Spleen (tissue), 11 donors: ENCODE results near the gene PARVA. TPM values are rescaled to one million over a fixed set of nuclear protein-coding genes. Genes with fewer than 3 reads are reported as not detected.
A peak's percentile ranks its signal among the peaks of the same experiment; 100 is the strongest.

Experiments
- DNase-seq: peaks from one replicate; pipeline ENCODE4 v3.0.0-alpha.2; 2020
- H3K27ac ChIP-seq, 8 donors: fragments of 200-600 bp; sonication (generic) in 7 of 8; 1 replicate in 4 of 8; 2 replicates in 4 of 8; pipeline versions ENCODE4 v1.5.0 to v1.8.0; 2016 to 2021; ENCODE audit warnings: inconsistent platforms in 4 of 8, mild to moderate bottlenecking in 4 of 8, moderate library complexity in 1 of 8
- H3K27me3 ChIP-seq, 7 donors: fragments of 200-600 bp; sonication (generic) in 6 of 7; replicated peaks in 1 of 7; 1 replicate in 4 of 7; 2 replicates in 3 of 7; pipeline versions ENCODE4 v1.5.0 to v1.8.0; 2016 to 2021; ENCODE audit warnings: inconsistent platforms in 3 of 7, mild to moderate bottlenecking in 1 of 7
- H3K36me3 ChIP-seq, 6 donors: fragments of 200-600 bp; sonication (generic) in 5 of 6; 1 replicate in 4 of 6; 2 replicates in 2 of 6; pipeline versions ENCODE4 v1.5.0 to v1.8.0; 2016 to 2021; ENCODE audit warnings: inconsistent platforms in 2 of 6
- H3K4me1 ChIP-seq, 6 donors: fragments of 200-600 bp; sonication (generic) in 5 of 6; 1 replicate in 3 of 6; 2 replicates in 3 of 6; pipeline versions ENCODE4 v1.5.0 to v1.8.0; 2016 to 2021; ENCODE audit warnings: inconsistent platforms in 3 of 6
- H3K4me3 ChIP-seq, 8 donors: fragments of 200-600 bp; sonication (generic) in 7 of 8; 1 replicate in 4 of 8; 2 replicates in 4 of 8; pipeline versions ENCODE4 v1.5.0 to v1.8.0; 2016 to 2021; ENCODE audit warnings: inconsistent platforms in 4 of 8, mild to moderate bottlenecking in 4 of 8, moderate library complexity in 2 of 8
- H3K9me3 ChIP-seq, 8 donors: fragments of 200-600 bp; sonication (generic) in 7 of 8; 1 replicate in 4 of 8; 2 replicates in 4 of 8; pipeline versions ENCODE4 v1.5.0 to v1.8.0; 2016 to 2021; ENCODE audit warnings: inconsistent platforms in 4 of 8
- CTCF ChIP-seq, 11 experiments: fragments of 200-600 bp in 7 of 11; fragments of 450-650 bp in 4 of 11; sonication (generic) in 4 of 11; IDR thresholded peaks in 8 of 11; conservative IDR thresholded peaks in 3 of 11; 1 replicate in 7 of 11; 2 replicates in 4 of 11; pipeline versions ENCODE4 v1.4.0 to v1.8.0; 2016 to 2021; ENCODE audit warnings: antibody characterized with exemption in 11 of 11, inconsistent platforms in 4 of 11, mild to moderate bottlenecking in 1 of 11
- POLR2A ChIP-seq, 3 donors: fragments of 450-650 bp; IDR thresholded peaks; one replicate each; pipeline ENCODE4 v1.5.1; 2017; ENCODE audit warnings: antibody characterized with exemption in 3 of 3, mild to moderate bottlenecking in 1 of 3
- POLR2AphosphoS5 ChIP-seq, 3 donors: sonication (generic); formaldehyde crosslinking; IDR thresholded peaks; one replicate each; pipeline ENCODE4 v1.5.1; 2017; ENCODE audit warnings: antibody characterized with exemption in 3 of 3
- WGBS, 5 donors: extraction: QIAGEN DNeasy Blood & Tissue Kit in 3 of 5; methylation state at CpG; one replicate each; pipeline versions ENCODE4 v1.1.5 to v1.1.7; 2013 to 2018; 5-methylcytosine and 5-hydroxymethylcytosine counted together
- intact Hi-C: fragments of 100-400 bp; cut with DNase I; formaldehyde crosslinking; loops from one replicate; pipeline ENCODE4 v1.15.0; 2023; ENCODE audit warnings: low total_unique reads
- polyA plus RNA-seq, 3 donors: library from polyadenylated mRNA; stranded (reverse); fragments of 200-250 nt; gene quantifications; one replicate each; pipeline ENCODE4 v1.2.1, GENCODE V29; 2013
- total RNA-seq, 7 donors: library from RNA; depleted of rRNA in 3 of 7; stranded (reverse); fragments of >200 nt in 3 of 7; fragmentation: NEBNext Ultra II Directional in 4 of 7; extraction: Animal tissue kit (Norgen Biotek cat#: 25700) in 4 of 7; gene quantifications; one replicate each; pipeline versions ENCODE4 v1.1.0 to v1.2.1, GENCODE V29; 2016 to 2021
- donor health status: healthy with polysubstance abuse.
- donor health status: DM: no; HTN: no; CAD: no; lungs with moderate emphysema.
- donor health status: DM: no; HTN: no; CAD: no.
- donor health status: Bipolar disorder and iron deficiency.
- donor health status: healthy.
- donor health status: DM: no; HTN: no; CAD: no.
- donor health status: DM: yes; HTN: yes; CAD: no.

Gene PARVA
- total and polyA plus RNA-seq, 10 donors = 3.8 to 56.6 (median 23.3) TPM

- Histone ChIP-seq H3K27me3 (no peaks in the 10 kb centered on the region), H3K4me1 (peaks cover 0 to 8% (median 0%) of the 10 kb centered on the region in 6 donors), H3K27ac (peak overlapping the region in 1 of 8 donors; percentile 4), H3K36me3 (no peaks in the 10 kb centered on the region), H3K4me3 (no peak overlapping the region), H3K9me3 (no peaks in the 10 kb centered on the region)
- no peak for TF ChIP-seq POLR2AphosphoS5 (IDR thresholded peaks at IDR 0.05)
- no peak for TF ChIP-seq POLR2A (IDR thresholded peaks at IDR 0.05)
- TF ChIP-seq CTCF (IDR thresholded peaks at IDR 0.05 in 8 of 11, conservative IDR thresholded peaks at IDR 0.05 in 3 of 11) = no peak
- intact Hi-C loops = no loop called here
- 93 to 100% (median 97%) methylated on average over 4 of the region's 4 CpGs for WGBS, 5 donors
- no peak for DNase-seq
Measured at GRCh38 chr11:12415342-12415966, 38.1 kb downstream of the PARVA start.

- no peak for DNase-seq
- Histone ChIP-seq H3K27me3 (no peaks in the 10 kb centered on the region), H3K4me1 (peaks cover 0 to 8% (median 0%) of the 10 kb centered on the region in 6 donors), H3K27ac (no peak overlapping the region), H3K9me3 (no peaks in the 10 kb centered on the region), H3K36me3 (no peaks in the 10 kb centered on the region), H3K4me3 (no peak overlapping the region)
- TF ChIP-seq POLR2AphosphoS5 (IDR thresholded peaks at IDR 0.05) = no peak
- TF ChIP-seq CTCF (IDR thresholded peaks at IDR 0.05 in 8 of 11, conservative IDR thresholded peaks at IDR 0.05 in 3 of 11) = no peak
- no peak for TF ChIP-seq POLR2A (IDR thresholded peaks at IDR 0.05)
- intact Hi-C loops = no loop called here
- 83 to 91% (median 87%) methylated on average over 6 of the region's 6 CpGs for WGBS, 5 donors
Measured at GRCh38 chr11:12416552-12416951, 39.2 kb downstream of the PARVA start.

GRCh38 chr11:12417691-12418611 lies 40.6 kb downstream of the PARVA start:
- Histone ChIP-seq H3K36me3 (no peaks in the 10 kb centered on the region), H3K27ac (peak overlapping the region in 5 of 8 donors; percentile 28 to 52 (median 45)), H3K4me1 (no peaks in the 10 kb centered on the region), H3K4me3 (no peak overlapping the region), H3K9me3 (no peaks in the 10 kb centered on the region), H3K27me3 (no peaks in the 10 kb centered on the region)
- peak; percentile 15 to 34 (median 33) for TF ChIP-seq POLR2AphosphoS5 (IDR thresholded peaks at IDR 0.05)
- TF ChIP-seq POLR2A (IDR thresholded peaks at IDR 0.05) = no peak
- no peak for DNase-seq
- WGBS, 5 donors = 58 to 76% (median 69%) methylated on average over 8 to 11 of the region's 11 CpGs
- intact Hi-C loops = no loop called here

- 84 to 92% (median 88%) methylated on average over 3 of the region's 3 CpGs for WGBS, 5 donors
- no peaks in the 10 kb centered on the region for H3K4me1 ChIP-seq
- no peak overlapping the region for H3K4me3 ChIP-seq
- intact Hi-C loops = no loop called here
- H3K27ac ChIP-seq = no peak overlapping the region
- no peaks in the 10 kb centered on the region for H3K36me3 ChIP-seq
- no peaks in the 10 kb centered on the region for H3K27me3 ChIP-seq
- no peaks in the 10 kb centered on the region for H3K9me3 ChIP-seq
- DNase-seq = no peak
- TF ChIP-seq POLR2AphosphoS5 (IDR thresholded peaks at IDR 0.05) = no peak
- no peak for TF ChIP-seq POLR2A (IDR thresholded peaks at IDR 0.05)
- no peak for TF ChIP-seq CTCF (IDR thresholded peaks at IDR 0.05 in 8 of 11, conservative IDR thresholded peaks at IDR 0.05 in 3 of 11)
Measured at GRCh38 chr11:12420040-12420439, 42.7 kb downstream of the PARVA start.
